HepG2 (cell line): ENCODE measurements around the gene UBE2C. TPM values are rescaled to one million over a fixed set of nuclear protein-coding genes. Genes with fewer than 3 reads are reported as not detected.

Experiments used
- ATAD3A ChIP-seq: sonication (generic); formaldehyde crosslinking; IDR thresholded peaks from 2 replicates; pipeline ENCODE4 v1.4.0; 2020; ENCODE audit warnings: missing genetic modification reagents
- ESRRA ChIP-seq: sonication (generic); formaldehyde crosslinking; IDR thresholded peaks from 2 replicates; pipeline ENCODE4 v1.5.1; 2020; ENCODE audit warnings: mild to moderate bottlenecking, low read depth, missing genetic modification reagents
- FOXA1 ChIP-seq, 2 experiments: fragments of 450-650 bp in 1 of 2; sonication (generic) in 1 of 2; formaldehyde crosslinking in 1 of 2; IDR thresholded peaks; 2 replicates each; pipeline versions ENCODE4 v1.4.0 to v1.6.1; 2016 to 2020; ENCODE audit warnings: missing genetic modification reagents in 1 of 2
- GTF2F1 ChIP-seq: fragments of 150-350 bp; IDR thresholded peaks from 2 replicates; pipeline ENCODE4 v1.6.1; 2014; ENCODE audit warnings: low read length
- KDM3A ChIP-seq: IDR thresholded peaks from 2 replicates; pipeline ENCODE4 v1.6.1; 2018; ENCODE audit warnings: low read depth, missing compliant biosample characterization
- REPIN1 ChIP-seq: sonication (generic); formaldehyde crosslinking; IDR thresholded peaks from 2 replicates; pipeline ENCODE4 v1.8.0; 2022; ENCODE audit warnings: missing genetic modification reagents, low read depth, mild to moderate bottlenecking, borderline replicate concordance
- REST ChIP-seq, 2 experiments: IDR thresholded peaks; 2 replicates each; pipeline ENCODE4 v1.6.1; 2011 to 2012; ENCODE audit warnings: low read length in 2 of 2, borderline replicate concordance in 1 of 2, low read depth in 1 of 2, mild to moderate bottlenecking in 1 of 2, moderate library complexity in 1 of 2
- STAT5B ChIP-seq: sonication (generic); formaldehyde crosslinking; IDR thresholded peaks from 2 replicates; pipeline ENCODE4 v1.4.0; 2020; ENCODE audit warnings: missing genetic modification reagents
- TERF1 ChIP-seq: sonication (generic); formaldehyde crosslinking; IDR thresholded peaks from 2 replicates; pipeline ENCODE4 v1.8.0; 2022; ENCODE audit warnings: mild to moderate bottlenecking, missing genetic modification reagents, moderate library complexity
- XBP1 ChIP-seq: sonication (generic); formaldehyde crosslinking; IDR thresholded peaks from 2 replicates; pipeline ENCODE4 v1.5.0; 2020; ENCODE audit warnings: missing genetic modification reagents
- ZBTB33 ChIP-seq: sonication (generic); formaldehyde crosslinking; IDR thresholded peaks from 2 replicates; pipeline ENCODE4 v1.4.0; 2020; ENCODE audit warnings: missing genetic modification reagents
- ZFP62 ChIP-seq: sonication (generic); formaldehyde crosslinking; IDR thresholded peaks from 2 replicates; pipeline ENCODE4 v1.4.0; 2020; ENCODE audit warnings: missing genetic modification reagents
- ZIK1 ChIP-seq: sonication (generic); formaldehyde crosslinking; IDR thresholded peaks from 2 replicates; pipeline ENCODE4 v1.5.0; 2020; ENCODE audit warnings: mild to moderate bottlenecking, low read depth, missing genetic modification reagents, borderline replicate concordance
- ZNF160 ChIP-seq: sonication (generic); formaldehyde crosslinking; IDR thresholded peaks from 2 replicates; pipeline ENCODE4 v1.8.0; 2022; ENCODE audit warnings: mild to moderate bottlenecking, inconsistent platforms, missing genetic modification reagents
- ZNF3 ChIP-seq: IDR thresholded peaks from 2 replicates; pipeline ENCODE4 v1.7.0; 2017; ENCODE audit warnings: inconsistent platforms
- ZNF496 ChIP-seq: sonication (generic); formaldehyde crosslinking; IDR thresholded peaks from 2 replicates; pipeline ENCODE4 v1.8.1; 2023; ENCODE audit warnings: mild to moderate bottlenecking, moderate library complexity, missing genetic modification reagents; ENCODE audit not compliant: insufficient replicate concordance
- ZNF550 ChIP-seq: sonication (generic); formaldehyde crosslinking; IDR thresholded peaks from 2 replicates; pipeline ENCODE4 v1.4.0; 2020; ENCODE audit warnings: mild to moderate bottlenecking, missing genetic modification reagents, borderline replicate concordance
- ZNF616 ChIP-seq: sonication (generic); formaldehyde crosslinking; IDR thresholded peaks from 2 replicates; pipeline ENCODE4 v1.5.0; 2020; ENCODE audit warnings: low read depth, mild to moderate bottlenecking, missing genetic modification reagents
- ZNF619 ChIP-seq: sonication (generic); formaldehyde crosslinking; IDR thresholded peaks from 2 replicates; pipeline ENCODE4 v1.4.0; 2020; ENCODE audit warnings: mild to moderate bottlenecking, missing genetic modification reagents
- ZNF703 ChIP-seq: sonication (generic); formaldehyde crosslinking; IDR thresholded peaks from 2 replicates; pipeline ENCODE4 v1.5.1; 2020; ENCODE audit warnings: missing genetic modification reagents, mild to moderate bottlenecking, moderate library complexity, borderline replicate concordance
- ZNF737 ChIP-seq: sonication (generic); formaldehyde crosslinking; IDR thresholded peaks from 2 replicates; pipeline ENCODE4 v1.5.0; 2020; ENCODE audit warnings: missing genetic modification reagents, mild to moderate bottlenecking, borderline replicate concordance
- polyA plus RNA-seq, 8 experiments: library from polyadenylated mRNA; depleted of rRNA in 3 of 8; stranded (reverse) in 7 of 8; unstranded in 1 of 8; fragments of >200 nt; fragmentation: Illumina TruSeq in 4 of 8; extraction: Trizol in 4 of 8; gene quantifications; 2 replicates each; pipeline versions ENCODE4 v1.2.1 to v1.2.3, GENCODE V29; 2011 to 2016; ENCODE audit warnings: low read depth in 4 of 8, missing spikeins in 1 of 8, mixed read lengths in 1 of 8; ENCODE audit not compliant: insufficient read depth in 1 of 8
- total RNA-seq, 5 experiments: library from RNA; depleted of rRNA; stranded (reverse); fragments of >200 nt; fragmentation: Illumina TruSeq; extraction: Trizol; gene quantifications; 2 replicates each; pipeline ENCODE4 v1.2.3, GENCODE V29; 2016; ENCODE audit warnings: low read depth in 1 of 5

UBE2C gene
- total and polyA plus RNA-seq, 2 of the 13 experiments (the other 11 are each of a cell fraction or from before 2014, with no cell fraction given): 100 to 123 TPM

- TF ChIP-seq GTF2F1 (no peak), ATAD3A (CRISPR knock-in tag) (peak; percentile 90; the same call in 1 of the 2 replicates), ZNF703 (CRISPR knock-in tag) (0 out of 2 replicates have a peak, but pooled peaks have one; percentile 32), ZNF737 (CRISPR knock-in tag) (no peak), KDM3A (CRISPR knock-in tag) (0 out of 2 replicates have a peak, but pooled peaks have one; percentile 24), REST (IDR thresholded peaks at IDR 0.05; ENCODE audit: borderline replicate concordance in 1 of 2, low read depth in 1 of 2, low read length in 2 of 2) (no peak; a peak in 1 of 4 replicates), ZFP62 (CRISPR knock-in tag) (no peak), XBP1 (CRISPR knock-in tag) (no peak), ZNF160 (peak; percentile 59; the same call in 1 of the 2 replicates), ZNF550 (CRISPR knock-in tag) (no peak), ZBTB33 (CRISPR knock-in tag) (peak; percentile 90), REPIN1 (CRISPR knock-in tag) (no peak), ESRRA (peak; percentile 78; the same call in 1 of the 2 replicates), ZNF616 (CRISPR knock-in tag) (0 out of 2 replicates have a peak, but pooled peaks have one; percentile 80), TERF1 (no peak), ZNF3 (CRISPR knock-in tag) (no peak), STAT5B (CRISPR knock-in tag) (no peak), ZIK1 (0 out of 2 replicates have a peak, but pooled peaks have one; percentile 27), FOXA1 (IDR thresholded peaks at IDR 0.05) (no peak), FOXA1 (CRISPR knock-in tag; IDR thresholded peaks at IDR 0.05) (peak; percentile 51), ZNF496 (no peak), ZNF619 (no peak; the same call in 1 of the 2 replicates)
These were observed 21.7 kb downstream of the UBE2C start (continued) for GRCh38 chr20:45833883-45834796.
